A549 (cell line): ENCODE results near the gene MAP4K2. TPM values are rescaled to one million over a fixed set of nuclear protein-coding genes. Genes with fewer than 3 reads are reported as not detected.

Experiments used
- ATAC-seq, 2 experiments: fragments of 200-7000 bp in 1 of 2; fragments of >200 bp in 1 of 2; cut with Nextera tagmentation in 1 of 2; cut with Tn5 transposase in 1 of 2; 3 replicates each; pipeline versions ENCODE4 v1.8.0 to v1.9.1; 2018 to 2020; ENCODE audit warnings: mild to moderate bottlenecking in 1 of 2, moderate library complexity in 1 of 2
- CTCF ChIA-PET: fragments of 300-600 bp; sonication (Branson Sonifier 250); formaldehyde crosslinking; extraction: SDS; loops from one replicate; lab custom pipeline; 2021; ENCODE audit warnings: antibody characterized with exemption, inconsistent platforms; lab: Yijun Ruan, JAX
- POLR2A ChIA-PET: fragments of 350-600 bp; formaldehyde crosslinking; extraction: SDS; loops from one replicate; lab custom pipeline; 2021; ENCODE audit warnings: antibody characterized with exemption, inconsistent platforms; lab: Yijun Ruan, JAX
- DNase-seq, 2 experiments: peaks; one replicate each; pipeline versions ENCODE4 v3.0.0 to v3.0.0-alpha.2; 2011 to 2016; ENCODE audit warnings: low read depth in 1 of 2, low spot score in 1 of 2
- FAIRE-seq: peaks from 2 replicates; lab custom pipeline; 2011; peaks lifted over from hg19 to GRCh38; lab: Jason Lieb, UNC
- H3K27ac ChIP-seq, 2 experiments: fragments of >200 bp; sonication (Bioruptor Twin); formaldehyde crosslinking; 3 replicates each; pipeline ENCODE4 v1.5.1; 2016 to 2017
- H3K4me1 ChIP-seq: fragments of >200 bp; sonication (Bioruptor Twin); formaldehyde crosslinking; 3 replicates; pipeline ENCODE4 v1.6.1; 2016
- H3K4me2 ChIP-seq: fragments of >200 bp; sonication (Bioruptor Twin); formaldehyde crosslinking; 3 replicates; pipeline ENCODE4 v1.6.1; 2016
- H3K4me3 ChIP-seq: fragments of >200 bp; sonication (Bioruptor Twin); formaldehyde crosslinking; 3 replicates; pipeline ENCODE4 v1.5.1; 2016
- H3K9me3 ChIP-seq: fragments of >200 bp; sonication (Bioruptor Twin); formaldehyde crosslinking; 3 replicates; pipeline ENCODE4 v1.6.1; 2016
- CBX2 ChIP-seq: fragments of 200-600 bp; sonication (generic); IDR thresholded peaks from 2 replicates; pipeline ENCODE4 v1.6.1; 2016; ENCODE audit warnings: low read depth, mild to moderate bottlenecking, borderline replicate concordance
- CEBPB ChIP-seq, 2 experiments: fragments of >200 bp in 1 of 2; sonication (Bioruptor Twin) in 1 of 2; formaldehyde crosslinking in 1 of 2; IDR thresholded peaks; 2 replicates each; pipeline ENCODE4 v1.6.1; 2012 to 2016
- CHD2 ChIP-seq: fragments of 150-350 bp; IDR thresholded peaks from 2 replicates; pipeline ENCODE4 v1.6.1; 2014; ENCODE audit warnings: low read length; ENCODE audit not compliant: partially characterized antibody
- EHF ChIP-seq: fragments of 250-450 bp; sonication (Bioruptor Pico); IDR thresholded peaks from 2 replicates; pipeline ENCODE4 v1.5.0; 2020; ENCODE audit warnings: mild to moderate bottlenecking
- GATA3 ChIP-seq: IDR thresholded peaks from 2 replicates; pipeline ENCODE4 v1.6.1; 2012; ENCODE audit warnings: borderline replicate concordance
- HMGXB4 ChIP-seq: fragments of 250-450 bp; sonication (Bioruptor Pico); IDR thresholded peaks from 2 replicates; pipeline ENCODE4 v1.5.0; 2021; ENCODE audit warnings: mild to moderate bottlenecking, moderate library complexity, borderline replicate concordance
- HOXB5 ChIP-seq: fragments of 250-450 bp; sonication (Bioruptor Pico); IDR thresholded peaks from 2 replicates; pipeline ENCODE4 v1.5.0; 2020; ENCODE audit warnings: mild to moderate bottlenecking, moderate library complexity
- KDM1A ChIP-seq: fragments of 200-600 bp; sonication (generic); IDR thresholded peaks from 2 replicates; pipeline ENCODE4 v1.6.1; 2016; ENCODE audit warnings: low read depth, mild to moderate bottlenecking
- MYC ChIP-seq: IDR thresholded peaks from 2 replicates; pipeline ENCODE4 v1.6.1; 2012; ENCODE audit warnings: mild to moderate bottlenecking, inconsistent platforms, low read length, improper control_type of control experiment, borderline replicate concordance
- SREBF2 ChIP-seq: fragments of 450-650 bp; IDR thresholded peaks from 2 replicates; pipeline ENCODE4 v1.6.1; 2014; ENCODE audit warnings: mild to moderate bottlenecking, moderate library complexity
- USF2 ChIP-seq: fragments of 450-650 bp; IDR thresholded peaks from 2 replicates; pipeline ENCODE4 v1.6.1; 2014; ENCODE audit warnings: antibody characterized with exemption
- ZC3H11A ChIP-seq: fragments of 450-650 bp; IDR thresholded peaks from 2 replicates; pipeline ENCODE4 v1.6.1; 2014; ENCODE audit warnings: antibody characterized with exemption, mild to moderate bottlenecking
- WGBS: methylation state at CpG from one replicate; pipeline ENCODE4 v1.1.6; 2017; ENCODE audit errors: missing lambda C conversion rate; 5-methylcytosine and 5-hydroxymethylcytosine counted together
- polyA plus RNA-seq, 4 experiments: library from polyadenylated mRNA; depleted of rRNA in 3 of 4; stranded (reverse); fragments of >200 nt; fragmentation: RNase III in 1 of 4; extraction: RNeasy Plus Mini Kit Qiagen cat#74134 plus additional on column Dnase treatment in 1 of 4; gene quantifications; 2 replicates in 3 of 4; 3 replicates in 1 of 4; pipeline ENCODE4 v1.2.3, GENCODE V29; 2011 to 2017
- TF ChIP-seq, protein P1 (sequence below): fragments of 150-350 bp; IDR thresholded peaks from 2 replicates; pipeline ENCODE4 v1.6.1; 2014; ENCODE audit warnings: low read depth, mild to moderate bottlenecking, low read length

MAP4K2 gene
- polyA plus RNA-seq, 2 of the 4 experiments (the other 2 are of a cell fraction), result 9.4 to 9.9 TPM

DNA sequence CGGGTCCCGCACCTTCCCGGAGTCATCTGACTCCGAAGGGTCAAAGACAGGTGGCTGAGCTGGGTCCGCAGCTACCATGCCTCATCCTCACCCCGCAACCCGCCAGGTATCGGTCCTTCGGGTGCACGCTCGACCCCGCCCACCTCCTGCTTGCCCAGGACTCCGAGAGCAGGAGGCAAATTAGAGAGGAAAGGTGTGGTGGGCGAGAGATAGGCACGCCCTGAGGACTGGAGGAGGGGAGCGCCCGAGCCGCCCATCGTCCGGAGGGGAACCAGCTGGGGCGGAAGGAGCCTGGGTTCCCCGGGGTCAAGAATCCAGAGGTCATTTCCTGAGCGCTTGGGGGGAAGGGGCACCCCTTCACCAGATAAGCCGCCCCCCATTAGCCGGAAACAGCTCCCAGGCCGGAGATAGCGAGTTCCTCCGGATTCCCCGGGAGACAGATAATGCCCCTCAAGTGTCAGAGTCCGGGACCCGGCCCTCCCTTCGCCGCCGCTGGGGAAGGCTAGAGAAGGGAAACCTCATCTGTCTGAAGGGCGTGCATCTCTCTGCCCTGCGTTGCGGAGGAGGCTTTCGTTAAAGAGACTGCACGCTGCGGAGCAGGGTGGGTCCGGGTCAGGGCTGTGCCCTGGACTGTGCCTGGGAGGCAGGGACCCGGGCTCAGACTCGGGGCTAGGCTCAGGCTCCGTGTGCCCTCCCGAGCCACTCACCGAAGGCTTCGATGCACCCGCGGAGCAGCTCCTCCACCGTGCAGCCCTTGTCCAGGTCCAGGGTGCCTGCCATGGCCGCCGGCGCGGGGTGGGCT is 60.7 kb downstream of the MAP4K2 start:
- 46% methylated on average over 49 of the region's 54 CpGs for WGBS
- H3K4me2 ChIP-seq, result peak overlapping the region; percentile 99
- H3K9me3 ChIP-seq, result no peaks in the 10 kb centered on the region
- CTCF ChIA-PET, result interaction anchor here (0.5 to 7.2 kb wide), 24 partner anchors 12 to 438 kb away, joined by 3 to 104 read pairs (median 4); partner anchors contain the start of genes MAP4K2, PYGM and ZNHIT2
- peaks cover 28% of the 10 kb centered on the region for H3K4me1 ChIP-seq
- H3K27ac ChIP-seq, result peak overlapping the region; percentile 62 to 83; a peak in 5 of 6 replicates
- no peak for DNase-seq
- peak; percentile 15 to 35 for ATAC-seq
- TF ChIP-seq HOXB5 (0 out of 2 replicates have a peak, but pooled peaks have one; percentile 27), KDM1A (no peak)
- TF ChIP-seq, all 56 proteins: peak for 1
- H3K4me3 ChIP-seq, result peak overlapping the region; percentile 61
- FAIRE-seq, result no peak
- POLR2A ChIA-PET, result no interaction called here

DNA sequence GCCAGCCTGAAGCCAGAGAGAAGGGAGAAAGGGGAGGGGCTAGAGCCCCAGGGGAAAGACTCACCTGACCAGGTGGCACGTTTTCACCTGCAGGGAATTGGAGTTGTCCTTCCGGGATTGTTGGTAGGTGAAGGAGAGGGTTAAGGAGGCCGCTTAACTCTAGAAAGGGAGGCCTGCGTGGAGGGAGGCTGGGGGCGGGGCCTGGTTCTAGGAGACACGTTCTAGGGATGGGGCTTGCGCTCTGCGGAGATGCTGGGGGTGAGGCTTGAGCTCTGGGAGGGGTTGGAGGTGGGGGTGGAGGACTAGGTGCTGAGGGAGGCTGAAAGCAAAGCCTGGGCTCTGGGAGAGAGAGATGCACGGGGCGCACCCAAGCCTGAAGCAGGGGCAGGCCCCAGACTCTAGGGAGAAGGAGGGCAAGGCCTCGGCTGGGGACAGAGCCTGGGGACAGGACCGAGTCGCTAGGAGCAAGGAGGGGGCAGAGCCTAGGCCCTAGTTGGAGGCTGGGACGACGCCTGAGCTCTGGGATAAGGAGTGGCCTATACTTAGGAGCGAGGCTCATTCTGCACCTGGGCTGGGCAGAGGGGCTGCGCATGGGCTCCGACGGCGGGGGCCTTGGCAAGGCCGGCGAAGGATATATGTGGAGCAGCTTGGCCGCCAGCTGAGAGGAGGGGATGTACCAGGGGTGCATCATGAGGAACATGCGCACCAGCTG is 61.5 kb downstream of the MAP4K2 start:
- no peak overlapping the region for H3K27ac ChIP-seq
- POLR2A ChIA-PET, result no interaction called here
- no peak overlapping the region for H3K4me2 ChIP-seq
- H3K9me3 ChIP-seq, result no peaks in the 10 kb centered on the region
- 87% methylated on average over 24 of the region's 24 CpGs for WGBS
- DNase-seq, result no peak
- CTCF ChIA-PET, result interaction anchor here (0.7 to 7.2 kb wide), 14 partner anchors 11 to 377 kb away, joined by 3 to 104 read pairs (median 6); partner anchors contain the start of genes MAP4K2, PYGM and ZNHIT2
- no peak for TF ChIP-seq CBX2
- no peak for TF ChIP-seq SREBF2
- H3K4me1 ChIP-seq, result peaks cover 28% of the 10 kb centered on the region
- no peak for FAIRE-seq
- no peak for ATAC-seq
- no peak overlapping the region for H3K4me3 ChIP-seq

- H3K27ac ChIP-seq, result no peak overlapping the region
- no peak overlapping the region for H3K4me3 ChIP-seq
- no peak for DNase-seq
- H3K4me1 ChIP-seq, result peaks cover 19% of the 10 kb centered on the region
- no peak for TF ChIP-seq ZC3H11A
- TF ChIP-seq HMGXB4 (CRISPR knock-in tag), result no peak
- TF ChIP-seq MYC, result no peak
- no peak for TF ChIP-seq GATA3
- no peak for TF ChIP-seq EHF (CRISPR knock-in tag)
- TF ChIP-seq CHD2, result no peak
- TF ChIP-seq, protein P1, sequence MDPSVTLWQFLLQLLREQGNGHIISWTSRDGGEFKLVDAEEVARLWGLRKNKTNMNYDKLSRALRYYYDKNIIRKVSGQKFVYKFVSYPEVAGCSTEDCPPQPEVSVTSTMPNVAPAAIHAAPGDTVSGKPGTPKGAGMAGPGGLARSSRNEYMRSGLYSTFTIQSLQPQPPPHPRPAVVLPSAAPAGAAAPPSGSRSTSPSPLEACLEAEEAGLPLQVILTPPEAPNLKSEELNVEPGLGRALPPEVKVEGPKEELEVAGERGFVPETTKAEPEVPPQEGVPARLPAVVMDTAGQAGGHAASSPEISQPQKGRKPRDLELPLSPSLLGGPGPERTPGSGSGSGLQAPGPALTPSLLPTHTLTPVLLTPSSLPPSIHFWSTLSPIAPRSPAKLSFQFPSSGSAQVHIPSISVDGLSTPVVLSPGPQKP, result no peak
- no peak for TF ChIP-seq CEBPB (IDR thresholded peaks at IDR 0.05)
- no peak for TF ChIP-seq USF2
- TF ChIP-seq, all 56 proteins: peak for 0
- 82% methylated on average over 12 of the region's 12 CpGs for WGBS
- ATAC-seq, result no peak
- CTCF ChIA-PET, result interaction anchor here (0.6 to 7.2 kb wide), 5 partner anchors 9 to 291 kb away, joined by 5 to 104 read pairs (median 57); partner anchors contain the start of gene PYGM
- Histone ChIP-seq H3K9me3 (no peaks in the 10 kb centered on the region), H3K4me2 (no peak overlapping the region)
- POLR2A ChIA-PET, result no interaction called here
- no peak for FAIRE-seq
Observed at GRCh38 chr11:64739871-64740270, 63.1 kb downstream of the MAP4K2 start.
